ENCODE measurements around the gene ARHGEF7. TPM values are rescaled to one million over a fixed set of nuclear protein-coding genes. Genes with fewer than 3 reads are reported as not detected.

The ARHGEF7 gene
- total and polyA plus RNA-seq, 4 donors: 16.2 to 132 (median 100) TPM

GRCh38 chr13:111139452-111139851, 24.3 kb downstream of the ARHGEF7 start:
- Histone ChIP-seq H3K36me3 (ENCODE audit: control insufficient read depth in 1 of 2, insufficient read depth in 2 of 2, low read length in 1 of 2) (peaks cover 0 to 1% of the 10 kb centered on the region in 2 donors), H3K27ac (ENCODE audit: low read depth in 1 of 2, low read length in 2 of 2) (no peak overlapping the region), H3K4me3 (ENCODE audit: low read length in 2 of 2) (no peak overlapping the region), H3K9me3 (ENCODE audit: control insufficient read depth, low read length) (no peaks in the 10 kb centered on the region), H3K27me3 (ENCODE audit: control insufficient read depth in 1 of 2, insufficient read depth in 2 of 2, low read length in 1 of 2) (no peaks in the 10 kb centered on the region), H3K4me1 (ENCODE audit: control insufficient read depth in 1 of 2, insufficient read depth in 2 of 2, low read length in 2 of 2) (peaks cover 0 to 5% of the 10 kb centered on the region in 2 donors)
- intact Hi-C loops (cut with DNase I): no loop called here
- 96% methylated on average over 9 of the region's 9 CpGs for WGBS, 2 donors
- ATAC-seq (ENCODE audit: low FRiP score): no peak
- DNase-seq: no peak

DNA sequence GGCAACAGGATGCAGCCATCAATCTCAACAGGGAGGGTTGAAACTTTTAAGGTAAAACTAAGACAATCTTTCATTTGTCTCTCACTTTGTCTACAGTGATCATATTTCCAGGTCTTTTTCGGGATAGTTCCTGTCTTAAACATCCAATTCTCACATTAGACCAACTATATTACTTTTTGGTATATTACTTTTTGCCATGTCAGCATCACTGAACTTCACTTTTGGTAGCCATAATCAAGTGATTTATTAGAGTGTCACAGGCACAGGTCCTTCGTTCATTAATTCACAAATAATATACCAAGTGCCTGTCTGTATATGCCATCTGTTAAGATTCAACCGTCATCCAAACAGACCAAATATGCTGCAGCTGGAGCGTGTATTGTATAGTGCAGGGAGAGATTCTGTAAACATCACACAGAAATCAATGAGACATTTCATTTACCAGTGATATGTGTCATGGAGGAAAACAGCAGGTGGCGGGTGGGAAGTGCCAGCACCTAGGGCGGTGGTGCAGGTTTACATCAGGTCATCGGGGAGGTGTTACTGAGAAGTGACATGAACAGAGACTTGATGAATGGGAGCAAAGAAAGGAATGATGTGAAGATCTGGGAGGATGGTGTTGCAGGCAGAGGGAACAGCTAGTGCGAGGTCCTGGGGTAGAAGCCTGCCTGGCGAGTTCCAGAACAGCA, 24.9 kb downstream of the ARHGEF7 start:
- Histone ChIP-seq H3K9me3 (ENCODE audit: control insufficient read depth, low read length) (no peaks in the 10 kb centered on the region), H3K4me1 (ENCODE audit: control insufficient read depth in 1 of 2, insufficient read depth in 2 of 2, low read length in 2 of 2) (peaks cover 0 to 6% of the 10 kb centered on the region in 2 donors), H3K27me3 (ENCODE audit: control insufficient read depth in 1 of 2, insufficient read depth in 2 of 2, low read length in 1 of 2) (no peaks in the 10 kb centered on the region), H3K4me3 (ENCODE audit: low read length in 2 of 2) (no peak overlapping the region), H3K36me3 (ENCODE audit: control insufficient read depth in 1 of 2, insufficient read depth in 2 of 2, low read length in 1 of 2) (peaks cover 0 to 1% of the 10 kb centered on the region in 2 donors), H3K27ac (ENCODE audit: low read depth in 1 of 2, low read length in 2 of 2) (no peak overlapping the region)
- no peak for DNase-seq
- intact Hi-C loops (cut with DNase I): no loop called here
- 83 to 97% methylated on average over 9 of the region's 9 CpGs for WGBS, 2 donors
- ATAC-seq (ENCODE audit: low FRiP score): no peak

- intact Hi-C loops (cut with DNase I): no loop called here
- no peak for ATAC-seq (ENCODE audit: low FRiP score)
- no peak overlapping the region for H3K4me3 ChIP-seq (ENCODE audit: low read length in 2 of 2)
- DNase-seq: no peak
- no peak overlapping the region for H3K27ac ChIP-seq (ENCODE audit: low read depth in 1 of 2, low read length in 2 of 2)
- H3K9me3 ChIP-seq (ENCODE audit: control insufficient read depth, low read length): no peaks in the 10 kb centered on the region
- WGBS, 2 donors: 94 to 97% methylated on average over 6 of the region's 6 CpGs
- peaks cover 0 to 1% of the 10 kb centered on the region in 2 donors for H3K36me3 ChIP-seq (ENCODE audit: control insufficient read depth in 1 of 2, insufficient read depth in 2 of 2, low read length in 1 of 2)
- H3K4me1 ChIP-seq (ENCODE audit: control insufficient read depth in 1 of 2, insufficient read depth in 2 of 2, low read length in 2 of 2): peaks cover 0 to 6% of the 10 kb centered on the region in 2 donors
- no peaks in the 10 kb centered on the region for H3K27me3 ChIP-seq (ENCODE audit: control insufficient read depth in 1 of 2, insufficient read depth in 2 of 2, low read length in 1 of 2)
Measured at GRCh38 chr13:111140562-111141105, 25.5 kb downstream of the ARHGEF7 start.

- Histone ChIP-seq H3K27ac (ENCODE audit: low read depth in 1 of 2, low read length in 2 of 2) (no peak overlapping the region), H3K27me3 (ENCODE audit: control insufficient read depth in 1 of 2, insufficient read depth in 2 of 2, low read length in 1 of 2) (no peaks in the 10 kb centered on the region), H3K4me3 (ENCODE audit: low read length in 2 of 2) (no peak overlapping the region), H3K36me3 (ENCODE audit: control insufficient read depth in 1 of 2, insufficient read depth in 2 of 2, low read length in 1 of 2) (peaks cover 0 to 1% of the 10 kb centered on the region in 2 donors), H3K4me1 (ENCODE audit: control insufficient read depth in 1 of 2, insufficient read depth in 2 of 2, low read length in 2 of 2) (peaks cover 0 to 9% of the 10 kb centered on the region in 2 donors), H3K9me3 (ENCODE audit: control insufficient read depth, low read length) (no peaks in the 10 kb centered on the region)
- intact Hi-C loops (cut with DNase I): no loop called here
- WGBS, 2 donors: 77 to 85% methylated on average over 1 of the region's 1 CpG
- DNase-seq (no peak), ATAC-seq (ENCODE audit: low FRiP score) (no peak)
Measured at GRCh38 chr13:111142472-111142871, 27.4 kb downstream of the ARHGEF7 start.

DNA sequence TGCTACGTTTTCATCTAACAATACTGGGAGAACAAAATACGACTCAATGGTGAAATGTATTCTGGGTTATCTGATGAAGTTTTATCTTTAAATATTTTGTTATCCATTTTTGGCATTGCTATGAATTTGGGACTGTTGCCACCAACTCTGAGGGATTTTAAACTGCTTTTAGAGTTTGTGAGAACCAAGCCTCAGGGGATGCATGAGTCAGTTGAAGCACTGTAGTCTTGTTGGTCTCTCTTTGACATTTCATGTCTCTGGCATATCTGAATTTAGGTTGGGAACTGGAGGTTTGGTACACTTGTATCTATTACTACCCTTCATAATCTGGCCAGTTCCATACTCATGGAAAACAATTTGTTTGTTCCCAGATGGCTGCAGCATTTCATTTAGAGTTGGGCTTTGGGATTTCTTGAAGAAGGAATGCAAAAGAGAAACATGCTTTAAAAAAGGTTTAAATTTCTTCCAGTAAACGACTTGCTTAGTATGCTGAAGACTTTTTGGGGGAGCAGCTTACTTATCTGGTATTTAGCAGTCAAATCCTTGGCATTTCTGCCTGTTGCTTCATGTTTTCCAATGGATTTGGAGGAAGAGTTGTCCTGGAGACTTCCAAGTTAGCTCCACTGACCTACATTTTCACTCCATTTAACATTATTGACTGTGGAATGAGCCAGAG, 28.9 kb downstream of the ARHGEF7 start:
- H3K4me3 ChIP-seq (ENCODE audit: low read length in 2 of 2): no peak overlapping the region
- ATAC-seq (ENCODE audit: low FRiP score) (no peak), DNase-seq (no peak)
- no peaks in the 10 kb centered on the region for H3K27me3 ChIP-seq (ENCODE audit: control insufficient read depth in 1 of 2, insufficient read depth in 2 of 2, low read length in 1 of 2)
- peaks cover 0 to 1% of the 10 kb centered on the region in 2 donors for H3K36me3 ChIP-seq (ENCODE audit: control insufficient read depth in 1 of 2, insufficient read depth in 2 of 2, low read length in 1 of 2)
- H3K9me3 ChIP-seq (ENCODE audit: control insufficient read depth, low read length): no peaks in the 10 kb centered on the region
- H3K27ac ChIP-seq (ENCODE audit: low read depth in 1 of 2, low read length in 2 of 2): peak overlapping the region in 1 of 2 donors; percentile 80
- intact Hi-C loops (cut with DNase I): no loop called here
- peaks cover 0 to 9% of the 10 kb centered on the region in 2 donors for H3K4me1 ChIP-seq (ENCODE audit: control insufficient read depth in 1 of 2, insufficient read depth in 2 of 2, low read length in 2 of 2)
- 0 to 5% methylated on average over 3 of the region's 3 CpGs for WGBS, 2 donors

DNA sequence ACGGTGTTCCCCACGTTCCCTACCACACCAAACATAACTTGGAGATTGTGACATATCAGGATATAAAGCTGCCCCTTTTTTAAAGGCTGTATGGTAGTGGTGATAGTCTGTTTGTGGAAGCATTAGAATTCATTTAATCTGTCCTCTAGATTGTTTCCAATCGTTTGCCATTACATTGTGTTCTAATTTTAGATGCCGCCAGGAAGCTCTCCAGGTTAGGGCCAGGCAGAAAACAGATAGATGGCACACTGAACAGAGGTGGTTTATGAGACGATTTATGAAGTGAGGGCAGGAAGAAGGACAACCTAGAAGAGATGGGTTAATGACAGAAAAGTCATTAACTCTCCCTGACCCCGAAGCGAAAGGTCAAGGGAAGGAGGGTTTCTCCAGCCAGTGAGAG, 30.0 kb downstream of the ARHGEF7 start:
- intact Hi-C loops (cut with DNase I): no loop called here
- peak overlapping the region in 1 of 2 donors; percentile 4 for H3K27ac ChIP-seq (ENCODE audit: low read depth in 1 of 2, low read length in 2 of 2)
- H3K9me3 ChIP-seq (ENCODE audit: control insufficient read depth, low read length): no peaks in the 10 kb centered on the region
- peaks cover 0 to 1% of the 10 kb centered on the region in 2 donors for H3K36me3 ChIP-seq (ENCODE audit: control insufficient read depth in 1 of 2, insufficient read depth in 2 of 2, low read length in 1 of 2)
- H3K27me3 ChIP-seq (ENCODE audit: control insufficient read depth in 1 of 2, insufficient read depth in 2 of 2, low read length in 1 of 2): no peaks in the 10 kb centered on the region
- H3K4me3 ChIP-seq (ENCODE audit: low read length in 2 of 2): no peak overlapping the region
- WGBS, 2 donors: 55 to 62% methylated on average over 7 of the region's 7 CpGs
- ATAC-seq (ENCODE audit: low FRiP score): no peak
- peaks cover 1 to 9% of the 10 kb centered on the region in 2 donors for H3K4me1 ChIP-seq (ENCODE audit: control insufficient read depth in 1 of 2, insufficient read depth in 2 of 2, low read length in 2 of 2)
- no peak for DNase-seq

DNA sequence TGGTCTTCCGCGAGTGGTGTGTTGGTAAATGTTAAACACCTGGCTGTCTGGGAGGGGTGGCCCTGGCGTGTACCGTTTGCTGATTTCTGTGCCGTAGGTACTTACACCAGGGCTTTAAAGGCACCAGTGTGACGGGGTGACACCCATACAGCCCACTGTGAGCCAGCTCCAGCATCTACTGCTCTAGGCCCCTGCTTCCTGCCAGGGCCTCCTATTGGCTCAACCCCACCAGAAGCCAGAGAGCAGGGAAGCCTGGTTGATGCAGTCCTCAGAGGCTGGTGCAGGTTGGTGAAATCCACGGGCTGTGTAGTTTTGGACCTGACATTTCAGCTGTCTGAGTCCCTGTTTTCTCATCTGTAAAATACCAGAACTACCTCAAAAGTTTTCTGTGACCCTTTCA, 30.4 kb downstream of the ARHGEF7 start:
- ATAC-seq (ENCODE audit: low FRiP score) (no peak), DNase-seq (no peak)
- Histone ChIP-seq H3K27ac (ENCODE audit: low read depth in 1 of 2, low read length in 2 of 2) (peak overlapping the region in 1 of 2 donors; percentile 4), H3K4me3 (ENCODE audit: low read length in 2 of 2) (no peak overlapping the region), H3K27me3 (ENCODE audit: control insufficient read depth in 1 of 2, insufficient read depth in 2 of 2, low read length in 1 of 2) (no peaks in the 10 kb centered on the region), H3K36me3 (ENCODE audit: control insufficient read depth in 1 of 2, insufficient read depth in 2 of 2, low read length in 1 of 2) (peaks cover 0 to 1% of the 10 kb centered on the region in 2 donors), H3K4me1 (ENCODE audit: control insufficient read depth in 1 of 2, insufficient read depth in 2 of 2, low read length in 2 of 2) (peaks cover 4 to 9% of the 10 kb centered on the region in 2 donors), H3K9me3 (ENCODE audit: control insufficient read depth, low read length) (no peaks in the 10 kb centered on the region)
- 74 to 86% methylated on average over 7 of the region's 7 CpGs for WGBS, 2 donors
- intact Hi-C loops (cut with DNase I): no loop called here

GRCh38 chr13:111152844-111153243, 37.7 kb downstream of the ARHGEF7 start:
- intact Hi-C loops (cut with DNase I): loop anchor here (2.0 to 5.0 kb wide), 4 partner anchors 34 to 64 kb away; partner anchors contain the start of gene ARHGEF7 (in 1 of the 2)
- H3K27me3 ChIP-seq (ENCODE audit: control insufficient read depth in 1 of 2, insufficient read depth in 2 of 2, low read length in 1 of 2): no peaks in the 10 kb centered on the region
- no peaks in the 10 kb centered on the region for H3K9me3 ChIP-seq (ENCODE audit: control insufficient read depth, low read length)
- peak overlapping the region; percentile 66 to 67 for H3K4me3 ChIP-seq (ENCODE audit: low read length in 2 of 2)
- H3K27ac ChIP-seq (ENCODE audit: low read depth in 1 of 2, low read length in 2 of 2): peak overlapping the region; percentile 71 to 99
- WGBS, 2 donors: 5 to 7% methylated on average over 11 of the region's 11 CpGs
- H3K36me3 ChIP-seq (ENCODE audit: control insufficient read depth in 1 of 2, insufficient read depth in 2 of 2, low read length in 1 of 2): no peaks in the 10 kb centered on the region
- ATAC-seq (ENCODE audit: low FRiP score) (no peak), DNase-seq (no peak)
- peaks cover 3 to 6% of the 10 kb centered on the region in 2 donors for H3K4me1 ChIP-seq (ENCODE audit: control insufficient read depth in 1 of 2, insufficient read depth in 2 of 2, low read length in 2 of 2)
